RWPE2 (cell line): ENCODE measurements around the gene PDLIM4.

ENCODE experiments used
- ATAC-seq: fragments of 200-7000 bp; cut with Tn5 transposase; 3 replicates; pipeline ENCODE4 v1.9.1; 2021; ENCODE audit warnings: low read depth
- DNase-seq: peaks from one replicate; pipeline ENCODE4 v3.0.0-alpha.2; 2020; ENCODE audit warnings: low spot score
- H3K27ac ChIP-seq: fragments of 450-650 bp; 2 replicates; pipeline ENCODE4 v1.5.1; 2017; ENCODE audit warnings: mild to moderate bottlenecking; ENCODE audit not compliant: poor library complexity, severe bottlenecking
- H3K27me3 ChIP-seq: fragments of 250-450 bp; sonication (Bioruptor Pico); 2 replicates; pipeline ENCODE4 v1.5.1; 2021; ENCODE audit warnings: mild to moderate bottlenecking, moderate library complexity; ENCODE audit not compliant: insufficient read depth, poor library complexity, severe bottlenecking
- H3K36me3 ChIP-seq: fragments of 250-450 bp; sonication (Bioruptor Pico); 2 replicates; pipeline ENCODE4 v1.5.1; 2020; ENCODE audit warnings: low read depth, mild to moderate bottlenecking, moderate library complexity
- H3K4me1 ChIP-seq: fragments of 250-450 bp; sonication (Bioruptor Pico); 2 replicates; pipeline ENCODE4 v1.5.1; 2021; ENCODE audit warnings: mild to moderate bottlenecking, moderate library complexity; ENCODE audit not compliant: insufficient read depth, poor library complexity, severe bottlenecking
- H3K4me3 ChIP-seq: fragments of 250-450 bp; sonication (Bioruptor Pico); 2 replicates; pipeline ENCODE4 v1.5.1; 2021; ENCODE audit warnings: mild to moderate bottlenecking, moderate library complexity; ENCODE audit not compliant: severe bottlenecking
- H3K9me3 ChIP-seq: fragments of 250-450 bp; sonication (Bioruptor Pico); 2 replicates; pipeline ENCODE4 v1.5.1; 2021; ENCODE audit warnings: mild to moderate bottlenecking, moderate library complexity; ENCODE audit not compliant: severe bottlenecking
- TF ChIP-seq, protein P1 (sequence below): fragments of 450-650 bp; IDR thresholded peaks from one replicate; pipeline ENCODE4 v1.5.1; 2017; ENCODE audit warnings: mild to moderate bottlenecking, moderate library complexity; ENCODE audit not compliant: poor library complexity, severe bottlenecking

The PDLIM4 gene

DNA sequence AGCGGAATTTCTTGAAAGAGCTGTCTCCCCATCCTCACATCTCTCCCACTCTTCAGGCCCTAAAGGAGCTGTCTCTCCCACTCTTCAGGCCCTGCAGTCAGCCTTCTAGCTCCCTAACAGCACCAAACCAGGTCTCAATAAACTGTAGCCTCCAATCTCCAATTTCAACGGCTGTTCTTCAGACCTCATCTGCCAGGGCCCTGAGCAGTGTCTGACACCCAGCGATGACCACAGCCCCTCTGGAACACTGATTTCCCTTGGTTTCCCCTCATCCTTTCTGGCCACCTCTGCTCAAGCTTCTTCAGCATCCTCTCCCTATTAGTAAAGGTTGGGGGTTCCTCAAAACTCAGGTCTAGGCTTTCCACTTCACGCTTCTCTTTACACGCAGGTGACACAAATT lies 28.3 kb upstream of the PDLIM4 start:
- Histone ChIP-seq H3K36me3 (no peaks in the 10 kb centered on the region), H3K27me3 (no peaks in the 10 kb centered on the region), H3K4me3 (no peak overlapping the region), H3K9me3 (no peaks in the 10 kb centered on the region), H3K4me1 (peaks cover 23% of the 10 kb centered on the region), H3K27ac (no peak overlapping the region)
- DNase-seq = peak; percentile 15
- ATAC-seq = no peak
- TF ChIP-seq, protein P1, sequence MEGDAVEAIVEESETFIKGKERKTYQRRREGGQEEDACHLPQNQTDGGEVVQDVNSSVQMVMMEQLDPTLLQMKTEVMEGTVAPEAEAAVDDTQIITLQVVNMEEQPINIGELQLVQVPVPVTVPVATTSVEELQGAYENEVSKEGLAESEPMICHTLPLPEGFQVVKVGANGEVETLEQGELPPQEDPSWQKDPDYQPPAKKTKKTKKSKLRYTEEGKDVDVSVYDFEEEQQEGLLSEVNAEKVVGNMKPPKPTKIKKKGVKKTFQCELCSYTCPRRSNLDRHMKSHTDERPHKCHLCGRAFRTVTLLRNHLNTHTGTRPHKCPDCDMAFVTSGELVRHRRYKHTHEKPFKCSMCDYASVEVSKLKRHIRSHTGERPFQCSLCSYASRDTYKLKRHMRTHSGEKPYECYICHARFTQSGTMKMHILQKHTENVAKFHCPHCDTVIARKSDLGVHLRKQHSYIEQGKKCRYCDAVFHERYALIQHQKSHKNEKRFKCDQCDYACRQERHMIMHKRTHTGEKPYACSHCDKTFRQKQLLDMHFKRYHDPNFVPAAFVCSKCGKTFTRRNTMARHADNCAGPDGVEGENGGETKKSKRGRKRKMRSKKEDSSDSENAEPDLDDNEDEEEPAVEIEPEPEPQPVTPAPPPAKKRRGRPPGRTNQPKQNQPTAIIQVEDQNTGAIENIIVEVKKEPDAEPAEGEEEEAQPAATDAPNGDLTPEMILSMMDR = no peak

DNA sequence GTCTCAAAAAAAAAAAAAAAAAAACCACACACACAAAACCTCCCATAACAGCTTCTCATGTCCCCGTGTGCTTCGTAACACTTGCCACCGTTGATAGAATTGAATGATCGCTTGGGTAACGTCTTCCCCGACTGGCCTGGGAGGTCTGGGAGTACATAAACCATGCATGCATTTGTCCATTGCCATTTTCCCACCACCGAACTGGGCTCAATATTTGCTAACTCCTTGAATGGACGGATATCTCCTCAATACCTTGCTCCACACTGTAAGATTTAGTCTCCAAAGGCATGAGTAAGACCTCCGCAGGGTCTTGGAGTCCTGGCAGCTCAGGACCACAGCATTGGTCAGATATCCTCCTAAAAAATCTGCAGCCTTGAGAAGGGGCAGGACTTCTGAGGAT lies 26.6 kb upstream of the PDLIM4 start:
- no peaks in the 10 kb centered on the region for H3K27me3 ChIP-seq
- H3K4me1 ChIP-seq = peaks cover 7% of the 10 kb centered on the region
- no peak overlapping the region for H3K27ac ChIP-seq
- no peaks in the 10 kb centered on the region for H3K9me3 ChIP-seq
- H3K4me3 ChIP-seq = no peak overlapping the region
- ATAC-seq (no peak), DNase-seq (peak; percentile 38)
- TF ChIP-seq, protein P1 = no peak
- H3K36me3 ChIP-seq = no peaks in the 10 kb centered on the region

DNA sequence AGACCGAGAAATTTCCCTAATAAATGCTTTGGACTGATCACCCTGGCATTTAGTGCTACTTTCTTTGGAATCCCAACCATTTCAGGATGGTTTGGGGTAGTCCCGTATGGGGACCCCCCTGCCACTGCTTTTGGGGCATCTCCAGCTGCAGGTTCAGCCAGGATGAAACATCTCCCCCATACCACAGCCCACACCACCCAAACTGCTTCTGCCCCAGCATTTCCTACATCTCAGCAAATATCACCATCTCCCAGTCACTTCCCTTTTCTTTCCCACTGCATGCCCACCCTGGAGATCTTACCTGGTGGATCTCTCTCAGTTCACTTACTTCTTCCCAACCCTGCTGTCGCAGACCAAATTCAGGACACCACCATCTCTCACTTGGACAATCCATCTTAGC lies 25.0 kb upstream of the PDLIM4 start:
- Histone ChIP-seq H3K4me3 (no peak overlapping the region), H3K36me3 (no peaks in the 10 kb centered on the region), H3K4me1 (no peaks in the 10 kb centered on the region), H3K27me3 (no peaks in the 10 kb centered on the region), H3K27ac (no peak overlapping the region), H3K9me3 (no peaks in the 10 kb centered on the region)
- ATAC-seq = no peak
- peak; percentile 4 for DNase-seq
- TF ChIP-seq, protein P1 = no peak

DNA sequence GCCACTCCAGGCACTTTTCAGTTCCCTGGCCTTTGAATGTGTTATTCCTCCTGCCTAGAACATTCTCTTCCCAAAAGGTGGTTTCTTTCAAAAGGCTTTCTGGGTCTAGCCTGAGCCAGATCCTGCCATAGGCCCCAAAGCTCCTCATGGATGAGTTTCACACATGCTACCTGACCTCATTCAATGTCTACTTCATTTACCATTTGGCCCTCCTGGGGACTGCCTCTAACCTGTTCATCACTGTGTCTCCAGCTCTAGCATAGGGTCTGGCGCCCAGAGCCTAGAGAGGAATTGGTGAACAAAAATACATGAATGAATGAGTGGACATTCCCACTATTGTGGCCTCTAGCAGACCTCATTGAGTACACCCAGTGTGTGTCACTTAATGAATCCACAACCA lies 24.4 kb upstream of the PDLIM4 start:
- ATAC-seq (no peak), DNase-seq (peak; percentile 23)
- no peaks in the 10 kb centered on the region for H3K4me1 ChIP-seq
- H3K4me3 ChIP-seq = no peak overlapping the region
- no peaks in the 10 kb centered on the region for H3K27me3 ChIP-seq
- H3K36me3 ChIP-seq = no peaks in the 10 kb centered on the region
- H3K9me3 ChIP-seq = no peaks in the 10 kb centered on the region
- TF ChIP-seq, protein P1 = no peak
- H3K27ac ChIP-seq = no peak overlapping the region

DNA sequence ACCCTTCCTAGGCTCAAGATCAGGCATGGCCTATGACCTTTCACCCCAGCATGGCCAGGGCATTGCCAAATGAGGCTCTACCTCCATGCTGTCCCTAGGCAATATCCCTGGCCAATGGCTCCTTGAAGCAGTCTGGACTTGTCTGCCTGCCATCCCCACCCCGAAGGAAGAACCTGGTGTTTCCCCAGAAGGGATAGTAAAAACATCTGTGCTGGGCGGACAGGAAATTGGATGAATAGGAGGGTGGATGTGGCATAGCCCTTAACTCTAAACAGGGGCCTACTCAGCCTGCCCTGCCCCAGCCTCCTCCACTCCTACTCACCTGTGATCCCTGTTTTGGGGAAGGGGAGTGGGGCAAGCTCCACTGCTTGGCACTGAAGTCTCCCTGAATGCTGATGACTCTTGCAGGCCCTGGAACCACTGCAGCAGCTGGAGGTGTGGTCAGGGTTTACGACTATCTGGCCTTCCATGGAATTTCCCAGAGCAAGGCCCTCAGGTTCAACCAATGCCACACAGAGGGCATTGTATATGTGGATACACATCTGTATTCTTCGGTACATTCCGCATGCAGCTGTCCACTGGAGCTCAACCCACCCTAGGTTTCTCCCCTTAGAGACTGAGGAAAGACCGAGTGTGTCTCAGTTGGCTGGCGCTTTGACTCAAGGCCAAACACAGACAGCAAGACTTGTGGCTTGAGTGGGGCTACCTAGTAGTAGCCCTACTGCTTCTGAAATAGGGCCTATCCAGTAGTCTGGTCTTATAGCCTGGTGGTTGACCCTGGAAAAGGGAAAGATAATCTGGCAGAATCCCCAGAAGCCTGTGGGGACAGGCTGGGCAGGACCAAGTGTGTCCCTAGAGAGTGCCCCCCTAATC lies 23.4 kb upstream of the PDLIM4 start:
- TF ChIP-seq, protein P1 = no peak
- H3K9me3 ChIP-seq = no peaks in the 10 kb centered on the region
- no peaks in the 10 kb centered on the region for H3K4me1 ChIP-seq
- no peak overlapping the region for H3K4me3 ChIP-seq
- no peaks in the 10 kb centered on the region for H3K36me3 ChIP-seq
- DNase-seq (peak; percentile 41), ATAC-seq (no peak)
- H3K27ac ChIP-seq = no peak overlapping the region
- H3K27me3 ChIP-seq = no peaks in the 10 kb centered on the region
